Upper lobe of right lung (tissue), 1 donor: ENCODE measurements around the gene PRKCE. TPM values are rescaled to one million over a fixed set of nuclear protein-coding genes. Genes with fewer than 3 reads are reported as not detected.

Experiments used
- ATAC-seq: fragments of 200-7000 bp; cut with Tn5 transposase; one replicate; pipeline ENCODE4 v1.9.1; 2020; ENCODE audit warnings: mild to moderate bottlenecking, moderate library complexity
- DNase-seq: peaks from one replicate; pipeline ENCODE4 v3.0.0-alpha.2; 2020
- H3K27ac ChIP-seq: fragments of 200-600 bp; one replicate; pipeline ENCODE4 v1.8.0; 2022
- H3K27me3 ChIP-seq: fragments of 200-600 bp; one replicate; pipeline ENCODE4 v1.8.0; 2022; ENCODE audit warnings: mild to moderate bottlenecking
- H3K36me3 ChIP-seq: fragments of 200-600 bp; one replicate; pipeline ENCODE4 v1.8.0; 2022
- H3K4me1 ChIP-seq: fragments of 200-600 bp; one replicate; pipeline ENCODE4 v1.8.0; 2022
- H3K4me3 ChIP-seq: fragments of 200-600 bp; one replicate; pipeline ENCODE4 v1.8.0; 2022; ENCODE audit warnings: mild to moderate bottlenecking
- H3K9me3 ChIP-seq: fragments of 200-600 bp; one replicate; pipeline ENCODE4 v1.8.0; 2022
- CTCF ChIP-seq: fragments of 200-600 bp; IDR thresholded peaks from one replicate; pipeline ENCODE4 v1.8.0; 2022; ENCODE audit warnings: antibody characterized with exemption
- intact Hi-C: fragments of 100-400 bp; cut with DNase I; formaldehyde crosslinking; loops from one replicate; pipeline ENCODE4 v1.11.0; 2022
- total RNA-seq: library from RNA; stranded (reverse); fragmentation: NEBNext Ultra II Directional; extraction: Animal tissue kit (Norgen Biotek cat#: 25700); gene quantifications from one replicate; pipeline ENCODE4 v1.2.1, GENCODE V29; 2021
- donor health status: DM: no; HTN: yes; CAD: no; lungs with severe emphysema.

The PRKCE gene
- total RNA-seq, 1 donor from 2014 or later, result 65.6 TPM

GRCh38 chr2:46180189-46180588 is 528.7 kb downstream of the PRKCE start:
- Histone ChIP-seq H3K36me3 (peaks cover 2% of the 10 kb centered on the region), H3K9me3 (no peaks in the 10 kb centered on the region), H3K4me3 (no peak overlapping the region), H3K27me3 (no peaks in the 10 kb centered on the region), H3K27ac (no peak overlapping the region), H3K4me1 (peaks cover 20% of the 10 kb centered on the region)
- ATAC-seq (no peak), DNase-seq (no peak)
- TF ChIP-seq CTCF, result no peak
- intact Hi-C loops, result no loop called here

- H3K9me3 ChIP-seq, result no peaks in the 10 kb centered on the region
- H3K36me3 ChIP-seq, result peaks cover 4% of the 10 kb centered on the region
- H3K4me3 ChIP-seq, result no peak overlapping the region
- intact Hi-C loops, result no loop called here
- ATAC-seq (no peak), DNase-seq (no peak)
- H3K27me3 ChIP-seq, result no peaks in the 10 kb centered on the region
- TF ChIP-seq CTCF, result no peak
- H3K4me1 ChIP-seq, result peaks cover 20% of the 10 kb centered on the region
- peak overlapping the region; percentile 32 for H3K27ac ChIP-seq
These were observed 529.8 kb downstream of the PRKCE start for GRCh38 chr2:46181306-46181705.

GRCh38 chr2:46181789-46182530 is 530.5 kb downstream of the PRKCE start:
- no peak for TF ChIP-seq CTCF
- H3K4me1 ChIP-seq, result peaks cover 22% of the 10 kb centered on the region
- peaks cover 4% of the 10 kb centered on the region for H3K36me3 ChIP-seq
- no peak for DNase-seq
- intact Hi-C loops, result no loop called here
- peak; percentile 65 for ATAC-seq
- H3K27ac ChIP-seq, result peak overlapping the region; percentile 32
- H3K9me3 ChIP-seq, result no peaks in the 10 kb centered on the region
- no peaks in the 10 kb centered on the region for H3K27me3 ChIP-seq
- no peak overlapping the region for H3K4me3 ChIP-seq

GRCh38 chr2:46183426-46183825 is 532.0 kb downstream of the PRKCE start:
- ATAC-seq, result no peak
- no peaks in the 10 kb centered on the region for H3K9me3 ChIP-seq
- H3K36me3 ChIP-seq, result peaks cover 4% of the 10 kb centered on the region
- H3K4me1 ChIP-seq, result peaks cover 28% of the 10 kb centered on the region
- H3K27ac ChIP-seq, result no peak overlapping the region
- intact Hi-C loops, result no loop called here
- no peaks in the 10 kb centered on the region for H3K27me3 ChIP-seq
- DNase-seq, result no peak
- no peak overlapping the region for H3K4me3 ChIP-seq
- no peak for TF ChIP-seq CTCF

- no peak overlapping the region for H3K4me3 ChIP-seq
- H3K4me1 ChIP-seq, result peaks cover 15% of the 10 kb centered on the region
- no peaks in the 10 kb centered on the region for H3K27me3 ChIP-seq
- peak; percentile 17 for TF ChIP-seq CTCF
- intact Hi-C loops, result no loop called here
- no peak overlapping the region for H3K27ac ChIP-seq
- DNase-seq (no peak), ATAC-seq (peak; percentile 40)
- no peaks in the 10 kb centered on the region for H3K9me3 ChIP-seq
- H3K36me3 ChIP-seq, result peaks cover 4% of the 10 kb centered on the region
These were observed 533.5 kb downstream of the PRKCE start for GRCh38 chr2:46184794-46185583.
